SU-DHL-6 (cell line): ENCODE data around the gene UROS.

Source experiments
- H2AFZ ChIP-seq: fragments of 200-600 bp; sonication (generic); 2 replicates; pipeline ENCODE4 v1.6.1; 2014; ENCODE audit warnings: low read depth, mild to moderate bottlenecking, moderate library complexity, mixed read lengths, antibody characterized with exemption, low read length; ENCODE audit not compliant: severe bottlenecking
- H3F3A ChIP-seq: fragments of 200-600 bp; shearing (Covaris generic); 2 replicates; pipeline ENCODE4 v1.6.0; 2016; ENCODE audit warnings: antibody characterized with exemption, mild to moderate bottlenecking; ENCODE audit not compliant: insufficient read depth
- H3K27ac ChIP-seq: fragments of 200-600 bp; sonication (generic); 2 replicates; pipeline ENCODE4 v1.5.1; 2016; ENCODE audit warnings: low read depth, mild to moderate bottlenecking, low read length, moderate library complexity, mixed read lengths
- H3K27me3 ChIP-seq: fragments of 200-600 bp; sonication (generic), shearing (Covaris generic); 2 replicates; pipeline ENCODE4 v1.6.0; 2014; ENCODE audit warnings: mild to moderate bottlenecking, low read length
- H3K36me3 ChIP-seq: fragments of 200-600 bp; sonication (generic); 2 replicates; pipeline ENCODE4 v1.6.1; 2014; ENCODE audit warnings: mild to moderate bottlenecking, low read length, mixed read lengths
- H3K4me2 ChIP-seq: fragments of 300-600, 200-600 bp; shearing (Covaris generic), sonication (generic); 2 replicates; pipeline ENCODE4 v1.6.0; 2014; ENCODE audit warnings: low read length, low read depth, mild to moderate bottlenecking; ENCODE audit not compliant: poor library complexity, severe bottlenecking
- H3K4me3 ChIP-seq: fragments of 200-600 bp; sonication (generic); 2 replicates; pipeline ENCODE4 v1.5.1; 2014; ENCODE audit warnings: antibody characterized with exemption, low read length, mild to moderate bottlenecking, mixed read lengths; ENCODE audit not compliant: insufficient read depth, poor library complexity, severe bottlenecking
- H3K79me2 ChIP-seq: fragments of 200-600 bp; sonication (generic); 2 replicates; pipeline ENCODE4 v1.6.1; 2014; ENCODE audit warnings: mild to moderate bottlenecking, low read length, moderate library complexity; ENCODE audit not compliant: insufficient read depth
- H3K9ac ChIP-seq: fragments of 200-600 bp; sonication (generic); 2 replicates; pipeline ENCODE4 v1.7.0; 2014; ENCODE audit warnings: mild to moderate bottlenecking, low read length
- H3K9me2 ChIP-seq: fragments of 200-600 bp; sonication (generic); replicated peaks from 2 replicates; pipeline ENCODE4 v1.6.1; 2014; ENCODE audit warnings: low read length; ENCODE audit not compliant: insufficient read depth
- H3K9me3 ChIP-seq: fragments of 200-600 bp; sonication (generic); 2 replicates; pipeline ENCODE4 v1.6.1; 2014; ENCODE audit warnings: low read length, mixed read lengths; ENCODE audit not compliant: insufficient read depth
- H4K20me1 ChIP-seq: fragments of 200-600 bp; sonication (generic); 2 replicates; pipeline ENCODE4 v1.6.1; 2014; ENCODE audit warnings: low read depth, mild to moderate bottlenecking, antibody characterized with exemption, low read length, moderate library complexity, mixed read lengths
- CTCF ChIP-seq: fragments of 200-600 bp; sonication (generic); IDR thresholded peaks from one replicate; pipeline ENCODE4 v1.5.1; 2017; ENCODE audit warnings: antibody characterized with exemption, mild to moderate bottlenecking, low read length, moderate library complexity; ENCODE audit not compliant: insufficient read depth, poor library complexity, severe bottlenecking
- EZH2phosphoT487 ChIP-seq: fragments of 200-600 bp; sonication (generic), shearing (Covaris generic); conservative IDR thresholded peaks from 2 replicates; pipeline ENCODE4 v1.6.1; 2018; ENCODE audit warnings: mild to moderate bottlenecking, antibody characterized with exemption, low read length, moderate library complexity, mixed read lengths

UROS gene

DNA sequence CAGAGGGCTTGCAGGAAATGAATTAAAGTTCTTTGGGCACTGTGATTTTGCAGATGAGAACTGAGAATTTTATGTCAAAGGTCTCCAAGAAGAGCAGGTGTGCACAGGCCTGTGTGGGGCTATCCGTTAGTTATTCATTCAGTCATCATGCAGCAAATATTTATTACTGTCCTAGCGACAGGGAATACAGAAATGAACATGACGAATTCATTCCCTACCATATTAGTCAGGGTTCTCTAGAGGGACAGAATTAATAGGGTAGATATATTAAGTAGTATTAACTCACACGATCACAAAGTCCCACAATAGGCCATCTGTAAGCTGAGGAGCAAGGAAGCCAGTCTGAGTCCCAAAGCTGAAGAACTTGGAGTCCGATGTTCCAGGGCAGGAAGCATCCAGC, 44.5 kb downstream of the UROS start:
- no peak overlapping the region for H2AFZ ChIP-seq
- no peaks in the 10 kb centered on the region for H3K79me2 ChIP-seq
- H3F3A ChIP-seq: no peaks in the 10 kb centered on the region
- no peak overlapping the region for H3K9ac ChIP-seq
- no peaks in the 10 kb centered on the region for H3K9me3 ChIP-seq
- TF ChIP-seq EZH2phosphoT487 (no peak), CTCF (no peak)
- no peak overlapping the region for H3K4me3 ChIP-seq
- no peak overlapping the region for H3K4me2 ChIP-seq
- H4K20me1 ChIP-seq: no peaks in the 10 kb centered on the region
- H3K9me2 ChIP-seq: no peaks in the 10 kb centered on the region
- H3K36me3 ChIP-seq: no peaks in the 10 kb centered on the region
- no peak overlapping the region for H3K27ac ChIP-seq
- no peaks in the 10 kb centered on the region for H3K27me3 ChIP-seq

GRCh38 chr10:125777806-125778205, 45.3 kb downstream of the UROS start:
- H3K27me3 ChIP-seq: no peaks in the 10 kb centered on the region
- no peak overlapping the region for H3K4me2 ChIP-seq
- H3K4me3 ChIP-seq: no peak overlapping the region
- no peaks in the 10 kb centered on the region for H3K9me3 ChIP-seq
- H3F3A ChIP-seq: no peaks in the 10 kb centered on the region
- no peaks in the 10 kb centered on the region for H3K36me3 ChIP-seq
- H3K27ac ChIP-seq: no peak overlapping the region
- no peaks in the 10 kb centered on the region for H3K9me2 ChIP-seq
- H3K79me2 ChIP-seq: no peaks in the 10 kb centered on the region
- H4K20me1 ChIP-seq: no peaks in the 10 kb centered on the region
- H3K9ac ChIP-seq: no peak overlapping the region
- no peak for TF ChIP-seq EZH2phosphoT487
- no peak for TF ChIP-seq CTCF
- H2AFZ ChIP-seq: no peak overlapping the region

DNA sequence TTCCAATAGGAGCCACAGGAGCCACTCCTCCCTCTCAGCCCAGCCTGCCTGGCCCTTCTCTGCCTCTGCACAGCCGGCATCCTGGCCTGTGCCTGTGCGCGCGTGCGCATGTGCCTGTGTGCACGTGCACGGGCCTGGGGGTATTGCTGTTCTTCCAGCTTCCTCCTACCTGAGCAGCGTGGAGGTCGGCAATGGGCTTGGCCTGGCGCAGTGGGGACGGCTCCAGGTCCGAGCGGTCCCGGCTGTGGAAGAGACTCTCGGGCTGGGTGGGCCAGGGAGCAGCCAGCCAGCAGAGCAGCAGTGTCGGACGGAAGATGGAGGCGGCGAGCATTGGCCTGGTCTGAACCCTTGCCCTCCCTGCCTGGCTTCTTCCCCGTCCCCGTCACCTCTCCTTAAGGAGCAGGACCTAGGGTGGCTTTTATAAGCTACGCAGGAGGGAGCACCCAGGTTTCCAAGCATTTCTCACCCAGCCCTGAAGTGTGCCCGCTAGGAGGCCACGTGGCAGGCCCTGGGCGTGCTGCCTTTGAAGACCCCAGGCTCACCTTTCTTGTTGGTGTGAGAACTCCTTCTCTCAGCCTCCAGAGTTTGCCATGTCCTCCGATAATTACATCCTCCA, 47.5 kb downstream of the UROS start, which contains the start of gene MMP21:
Gene MMP21, minus strand, starts transcription at position 331 of the 616 bp plus-strand sequence. Its CDS starts 0 bp downstream, at position 331.
- Histone ChIP-seq H3K4me3 (no peak within 1 kb of the TSS), H3K9me3 (no peaks in the 10 kb centered on the region), H3K79me2 (no peaks in the 10 kb centered on the region), H3K27ac (no peak within 1 kb of the TSS), H3K4me2 (no peak within 1 kb of the TSS), H3K9me2 (no peaks in the 10 kb centered on the region), H3K36me3 (no peaks in the 10 kb centered on the region), H3K9ac (no peak within 1 kb of the TSS), H3K27me3 (no peaks in the 10 kb centered on the region), H3F3A (no peaks in the 10 kb centered on the region), H2AFZ (no peak within 1 kb of the TSS), H4K20me1 (no peaks in the 10 kb centered on the region)
- TF ChIP-seq EZH2phosphoT487: no peak
- no peak for TF ChIP-seq CTCF
